NCI-H1105 treated with DMSO at 0.1 percent for 48 hours (cell line): ENCODE measurements around the gene THPO.

Source experiments
- DNase-seq: peaks from one replicate; lab custom pipeline; 2025; lab: John Stamatoyannopoulos, UW

THPO gene

GRCh38 chr3:184384856-184385422, 6.9 kb upstream of the THPO start:
- no peak for DNase-seq

- DNase-seq = no peak
Observed at GRCh38 chr3:184384342-184384741, 6.3 kb upstream of the THPO start.

- no peak for DNase-seq
Observed at GRCh38 chr3:184383033-184383740, 5.2 kb upstream of the THPO start.

- DNase-seq = no peak
Observed at GRCh38 chr3:184382326-184383032, 4.5 kb upstream of the THPO start.

- no peak for DNase-seq
Observed at GRCh38 chr3:184381261-184382224, 3.5 kb upstream of the THPO start.

- no peak for DNase-seq
Observed at GRCh38 chr3:184380627-184381260, 2.7 kb upstream of the THPO start.

- DNase-seq = peak; percentile 3
Observed at GRCh38 chr3:184380185-184380626, 2.2 kb upstream of the THPO start.

- no peak for DNase-seq
Observed at GRCh38 chr3:184379358-184380184, 1.6 kb upstream of the THPO start, which contains the start of gene CHRD. CHRD (plus strand) TSS chr3:184380054; CDS start chr3:184380319, 265 bp downstream.

GRCh38 chr3:184378651-184379357, 797 bp upstream of the THPO start:
- no peak for DNase-seq

GRCh38 chr3:184377374-184377773, 633 bp downstream of the THPO start:
- DNase-seq = no peak

- DNase-seq = no peak
Observed at GRCh38 chr3:184375747-184376461, 2.1 kb downstream of the THPO start.

- no peak for DNase-seq
Observed at GRCh38 chr3:184373422-184373821, 4.6 kb downstream of the THPO start.

- no peak for DNase-seq
Observed at GRCh38 chr3:184372911-184373310, 5.1 kb downstream of the THPO start.

GRCh38 chr3:184372296-184372821, 5.6 kb downstream of the THPO start:
- no peak for DNase-seq

GRCh38 chr3:184371570-184372018, 6.4 kb downstream of the THPO start:
- peak; percentile 94 for DNase-seq

- no peak for DNase-seq
Observed at GRCh38 chr3:184368586-184369183, 9.3 kb downstream of the THPO start.

- DNase-seq = no peak
Observed at GRCh38 chr3:184368116-184368515, 9.9 kb downstream of the THPO start.

GRCh38 chr3:184366619-184367289, 11.3 kb downstream of the THPO start:
- DNase-seq = no peak
